Measurements from ENCODE around the gene POP7.

The POP7 gene

GRCh38 chr7:100679129-100679926 is 26.6 kb upstream of the POP7 start:
- DNase-seq (ENCODE audit: low read depth in 2 of 2), result no peak

GRCh38 chr7:100679927-100680575 is 25.9 kb upstream of the POP7 start:
- no peak for DNase-seq (ENCODE audit: low read depth in 2 of 2)

GRCh38 chr7:100680576-100681271 is 25.2 kb upstream of the POP7 start:
- DNase-seq (ENCODE audit: low read depth in 2 of 2), result no peak

GRCh38 chr7:100681491-100682227 is 24.3 kb upstream of the POP7 start:
- DNase-seq (ENCODE audit: low read depth in 2 of 2), result no peak

GRCh38 chr7:100682228-100682741 is 23.6 kb upstream of the POP7 start:
- DNase-seq (ENCODE audit: low read depth in 2 of 2), result no peak

- DNase-seq (ENCODE audit: low read depth in 2 of 2), result no peak
Observed at GRCh38 chr7:100682991-100683658, 22.8 kb upstream of the POP7 start.

GRCh38 chr7:100683659-100684533 is 22.0 kb upstream of the POP7 start:
- no peak for DNase-seq (ENCODE audit: low read depth in 2 of 2)

GRCh38 chr7:100684534-100685042 is 21.3 kb upstream of the POP7 start:
- no peak for DNase-seq (ENCODE audit: low read depth in 2 of 2)

GRCh38 chr7:100685049-100685605 is 20.8 kb upstream of the POP7 start:
- DNase-seq (ENCODE audit: low read depth in 2 of 2), result no peak

- DNase-seq (ENCODE audit: low read depth in 2 of 2), result no peak
Observed at GRCh38 chr7:100685631-100686145, 20.2 kb upstream of the POP7 start.

- DNase-seq (ENCODE audit: low read depth in 2 of 2), result no peak
Observed at GRCh38 chr7:100686201-100686821, 19.6 kb upstream of the POP7 start.

- no peak for DNase-seq (ENCODE audit: low read depth in 2 of 2)
Observed at GRCh38 chr7:100686822-100687211, 19.1 kb upstream of the POP7 start.

GRCh38 chr7:100687261-100687660 is 18.7 kb upstream of the POP7 start:
- DNase-seq (ENCODE audit: low read depth in 2 of 2), result no peak

GRCh38 chr7:100687751-100688300 is 18.1 kb upstream of the POP7 start:
- DNase-seq (ENCODE audit: low read depth in 2 of 2), result no peak

- DNase-seq (ENCODE audit: low read depth in 2 of 2), result no peak
Observed at GRCh38 chr7:100688326-100688860, 17.5 kb upstream of the POP7 start.

GRCh38 chr7:100689230-100690135 is 16.4 kb upstream of the POP7 start:
- DNase-seq (ENCODE audit: low read depth in 2 of 2), result no peak

Data from activated CD4-positive, alpha-beta T cell treated with anti-CD3 and anti-CD28 coated beads for 24 hours (primary cell).